Fibroblast of pulmonary artery (primary cell): ENCODE data around the gene EPB41L5.
"Not testable (repeated sequence)": the region's sequence is repeated elsewhere in the genome, so short reads cannot be mapped to it uniquely, and the experiment has no call there.

Experiments used
- DNase-seq: peaks from one replicate; pipeline ENCODE4 v3.0.0-alpha.2; 2010; ENCODE audit warnings: low read depth
- H3K4me3 ChIP-seq: replicated peaks from 2 replicates; pipeline ENCODE4 v1.5.1; 2011; ENCODE audit warnings: low read depth, mild to moderate bottlenecking, control low read depth, low read length, moderate library complexity
- CTCF ChIP-seq: IDR thresholded peaks from 2 replicates; pipeline ENCODE4 v1.5.1; 2011; ENCODE audit warnings: mild to moderate bottlenecking, control low read depth, low read length, inconsistent platforms; ENCODE audit errors: missing control alignments

The EPB41L5 gene

GRCh38 chr2:120109186-120110061, 96.5 kb downstream of the EPB41L5 start:
- peak; percentile 45 for TF ChIP-seq CTCF
- DNase-seq: peak; percentile 72
- no peak overlapping the region for H3K4me3 ChIP-seq

GRCh38 chr2:120110062-120110362, 97.1 kb downstream of the EPB41L5 start:
- no peak for DNase-seq
- no peak for TF ChIP-seq CTCF
- H3K4me3 ChIP-seq: no peak overlapping the region

GRCh38 chr2:120110507-120110906, 97.6 kb downstream of the EPB41L5 start:
- no peak for TF ChIP-seq CTCF
- H3K4me3 ChIP-seq: no peak overlapping the region
- no peak for DNase-seq

GRCh38 chr2:120111193-120111592, 98.3 kb downstream of the EPB41L5 start:
- H3K4me3 ChIP-seq: no peak overlapping the region
- no peak for DNase-seq
- TF ChIP-seq CTCF: no peak

- no peak for DNase-seq
- no peak overlapping the region for H3K4me3 ChIP-seq
- TF ChIP-seq CTCF: no peak
These were observed 105.1 kb downstream of the EPB41L5 start for GRCh38 chr2:120118018-120118417.

GRCh38 chr2:120118471-120118870, 105.6 kb downstream of the EPB41L5 start:
- no peak for DNase-seq
- no peak for TF ChIP-seq CTCF
- no peak overlapping the region for H3K4me3 ChIP-seq

GRCh38 chr2:120121337-120121736, 108.5 kb downstream of the EPB41L5 start:
- not testable (repeated sequence) for DNase-seq, H3K4me3 ChIP-seq
